Activated naive CD4-positive, alpha-beta T cell treated with anti-CD3 and anti-CD28 coated beads, Interleukin-2, amount 50 U/mL, for 72 hours (primary cell): ENCODE measurements around the gene INSYN2B. TPM values are rescaled to one million over a fixed set of nuclear protein-coding genes. Genes with fewer than 3 reads are reported as not detected.
"Not testable (repeated sequence)": the region's sequence is repeated elsewhere in the genome, so short reads cannot be mapped to it uniquely, and the experiment has no call there.

ENCODE experiments used
- ATAC-seq, 2 donors: fragments of 150-1000 bp; cut with Tn5 transposase; 2 replicates each; pipeline ENCODE4 v1.10.0; 2021; ENCODE audit warnings: mild to moderate bottlenecking in 2 of 2, moderate library complexity in 2 of 2
- DNase-seq, 2 donors: peaks; one replicate each; pipeline ENCODE4 v3.0.0; 2021 to 2022; ENCODE audit warnings: low spot score in 2 of 2
- H3K27ac Mint-ChIP-seq, 2 donors: one replicate each; pipeline ENCODE4 v1.8.0; 2022; ENCODE audit warnings: mild to moderate bottlenecking in 2 of 2, mixed read lengths in 2 of 2
- H3K36me3 Mint-ChIP-seq, 2 donors: one replicate each; pipeline ENCODE4 v1.8.0; 2022; ENCODE audit warnings: mixed read lengths in 2 of 2
- H3K9me3 Mint-ChIP-seq, 2 donors: one replicate each; pipeline ENCODE4 v1.8.0; 2022; ENCODE audit warnings: mixed read lengths in 2 of 2
- total RNA-seq, 2 donors: library from RNA; stranded (reverse); gene quantifications; one replicate each; pipeline ENCODE4 v1.2.3, GENCODE V29; 2022

The INSYN2B gene
- total RNA-seq, 2 donors from 2014 or later = not detected

DNA sequence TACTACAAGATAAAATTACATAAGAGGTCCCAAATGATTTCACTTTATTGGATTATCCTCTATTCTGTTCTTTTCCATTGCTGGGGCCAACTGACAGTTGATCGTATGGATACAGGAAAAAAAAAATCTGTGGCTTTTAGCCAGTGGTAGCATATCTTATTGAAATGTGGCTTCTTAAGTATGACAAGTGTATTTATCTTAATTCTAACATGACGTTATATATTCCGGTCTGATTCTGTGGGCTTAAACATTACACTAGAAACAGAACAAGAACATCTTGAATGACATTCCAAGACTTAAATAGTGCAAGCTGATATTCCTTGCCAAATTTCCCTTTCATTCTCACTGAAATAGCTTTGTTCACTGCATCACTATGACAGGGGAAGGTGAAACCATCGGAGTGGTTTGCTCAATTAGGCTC, 117.9 kb downstream of the INSYN2B start:
- H3K9me3 Mint-ChIP-seq = no peaks in the 10 kb centered on the region
- no peak for DNase-seq
- H3K36me3 Mint-ChIP-seq = peaks cover 4 to 10% of the 10 kb centered on the region in 2 donors
- H3K27ac Mint-ChIP-seq = no peak overlapping the region
- ATAC-seq = no peak

DNA sequence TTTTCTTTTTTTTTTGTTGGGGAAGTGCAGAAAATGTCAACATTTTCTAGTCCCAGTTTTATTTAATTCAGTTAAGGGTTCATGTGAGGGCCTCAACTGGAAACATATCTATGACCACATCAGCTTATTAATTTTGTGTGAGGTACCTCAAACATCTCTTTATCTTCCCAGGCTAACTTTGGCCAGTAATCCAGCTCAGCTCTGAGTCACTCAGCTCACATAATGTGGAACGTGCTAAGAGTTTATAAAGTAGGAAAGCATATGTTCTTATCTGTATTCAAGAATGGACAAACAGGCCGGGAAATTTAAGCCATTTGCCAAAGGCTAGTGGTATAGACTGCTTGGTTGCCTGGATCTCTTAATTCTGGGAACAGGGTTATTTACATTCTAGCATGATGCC, 118.4 kb downstream of the INSYN2B start:
- ATAC-seq (no peak), DNase-seq (no peak)
- H3K36me3 Mint-ChIP-seq = peaks cover 4 to 12% of the 10 kb centered on the region in 2 donors
- no peak overlapping the region for H3K27ac Mint-ChIP-seq
- H3K9me3 Mint-ChIP-seq = no peaks in the 10 kb centered on the region

DNA sequence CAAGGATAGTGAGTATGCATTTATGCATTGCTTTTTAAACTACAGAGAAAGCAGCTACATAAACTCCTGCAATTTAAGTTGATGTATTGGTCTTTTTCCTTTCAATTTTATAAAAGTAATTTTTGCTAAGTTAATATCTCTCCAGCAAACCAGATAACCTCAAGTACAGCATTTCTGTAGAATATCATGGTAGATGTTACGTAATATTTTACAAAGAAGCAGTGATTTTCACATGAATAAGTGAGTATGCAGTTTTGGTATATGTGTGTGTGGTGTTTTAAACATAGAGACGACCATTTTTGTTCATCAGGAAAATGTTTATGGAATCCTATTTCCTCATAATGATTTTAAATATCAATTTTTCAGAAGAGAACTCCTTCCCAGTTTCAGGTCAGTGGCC, 118.9 kb downstream of the INSYN2B start:
- DNase-seq (no peak), ATAC-seq (no peak)
- Mint-ChIP-seq H3K27ac (no peak overlapping the region), H3K36me3 (peaks cover 0 to 14% of the 10 kb centered on the region in 2 donors), H3K9me3 (no peaks in the 10 kb centered on the region)

DNA sequence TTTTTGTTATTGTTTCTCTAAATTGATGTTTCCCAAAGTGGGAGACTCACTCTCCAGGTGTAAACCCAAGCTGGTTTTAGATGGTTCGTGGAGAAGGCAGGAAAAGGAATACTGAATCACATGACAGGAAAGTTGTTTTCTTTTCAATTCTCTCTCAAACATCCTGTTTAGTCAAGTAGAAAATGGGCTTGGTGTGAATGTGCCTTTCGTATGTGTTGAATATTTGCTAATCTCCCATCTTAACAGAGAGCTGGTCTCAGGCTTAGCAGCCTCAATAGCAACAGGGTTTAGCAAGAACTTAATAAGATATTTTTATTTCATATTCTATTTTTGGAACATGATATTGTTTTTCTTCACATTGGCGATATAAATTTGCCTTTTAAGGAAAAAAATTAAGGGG, 119.7 kb downstream of the INSYN2B start:
- ATAC-seq = no peak
- DNase-seq = no peak
- Mint-ChIP-seq H3K9me3 (peaks cover 0 to 3% of the 10 kb centered on the region in 2 donors), H3K36me3 (peaks cover 0 to 18% of the 10 kb centered on the region in 2 donors), H3K27ac (peak overlapping the region in 1 of 2 donors; percentile 25)

DNA sequence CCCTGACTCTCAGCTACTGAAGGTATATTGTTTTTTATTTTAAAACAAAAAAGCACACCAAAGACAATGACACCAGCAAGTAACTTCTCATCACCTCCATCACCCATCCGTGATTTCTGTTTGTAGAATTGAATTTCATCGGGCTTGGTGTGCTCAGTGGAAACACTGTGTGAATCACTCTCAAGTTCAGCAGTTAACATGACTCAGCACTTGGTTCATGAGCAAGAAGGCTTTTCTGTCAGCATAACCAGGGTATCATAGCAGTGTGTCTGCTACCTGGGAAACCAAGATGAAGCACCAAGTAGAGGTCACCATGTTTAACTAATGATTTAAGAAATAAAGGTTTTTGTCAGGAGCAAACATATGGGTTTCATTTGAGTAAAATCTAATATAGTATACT, 123.7 kb downstream of the INSYN2B start:
- Mint-ChIP-seq H3K9me3 (peaks cover 0 to 17% of the 10 kb centered on the region in 2 donors), H3K27ac (no peak overlapping the region), H3K36me3 (peaks cover 18 to 48% of the 10 kb centered on the region in 2 donors)
- DNase-seq (no peak), ATAC-seq (peak; percentile 72 to 74)

DNA sequence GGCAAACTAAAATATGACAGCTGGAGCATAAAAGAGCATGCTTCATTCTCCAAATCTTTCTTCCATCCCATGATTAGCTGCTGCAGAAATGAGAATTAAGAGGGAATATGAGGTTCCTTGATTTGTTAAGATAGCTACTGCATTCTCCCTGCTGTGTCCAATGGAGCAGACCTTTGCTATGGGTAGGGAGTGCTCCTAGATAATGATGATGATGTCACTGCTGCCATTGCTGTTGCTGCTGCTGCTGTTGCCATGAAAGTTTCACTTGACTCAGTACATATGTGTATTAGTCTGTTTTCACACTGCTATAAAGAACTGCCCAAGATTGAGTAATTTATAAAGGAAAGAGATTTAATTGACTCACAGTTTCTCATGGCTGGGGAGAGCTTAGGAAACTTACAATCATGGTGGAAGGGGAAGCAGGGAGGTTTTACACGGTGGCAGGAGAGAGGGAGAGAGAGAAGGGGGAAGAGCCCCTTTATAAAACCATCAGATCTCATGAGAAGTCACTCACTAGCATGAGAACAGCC, 128.9 kb downstream of the INSYN2B start:
- Mint-ChIP-seq H3K27ac (no peak overlapping the region), H3K36me3 (peaks cover 52 to 85% of the 10 kb centered on the region in 2 donors), H3K9me3 (peaks cover 6 to 46% of the 10 kb centered on the region in 2 donors)
- no peak for DNase-seq
- peak; percentile 24 to 49 for ATAC-seq

DNA sequence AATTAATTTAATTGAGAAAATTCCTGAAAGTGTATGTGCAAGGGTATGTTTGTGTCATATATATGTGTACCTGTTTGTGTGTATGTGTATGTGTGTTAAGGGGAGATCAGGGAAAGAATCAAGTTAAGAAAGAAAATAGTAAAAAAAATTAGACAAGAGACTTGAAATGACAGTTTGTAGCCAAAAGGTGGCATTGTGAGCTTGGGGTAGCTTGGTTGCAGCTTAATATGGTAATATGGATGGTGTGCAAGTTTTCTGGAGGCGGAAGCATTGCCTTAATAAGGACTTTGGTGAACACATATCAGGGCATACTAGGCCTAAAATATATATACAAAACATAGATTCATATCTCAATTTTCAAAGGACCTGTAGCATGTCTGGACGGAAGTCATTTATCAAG, 129.9 kb downstream of the INSYN2B start:
- Mint-ChIP-seq H3K9me3 (peaks cover 6 to 41% of the 10 kb centered on the region in 2 donors), H3K36me3 (peaks cover 54 to 81% of the 10 kb centered on the region in 2 donors)

DNA sequence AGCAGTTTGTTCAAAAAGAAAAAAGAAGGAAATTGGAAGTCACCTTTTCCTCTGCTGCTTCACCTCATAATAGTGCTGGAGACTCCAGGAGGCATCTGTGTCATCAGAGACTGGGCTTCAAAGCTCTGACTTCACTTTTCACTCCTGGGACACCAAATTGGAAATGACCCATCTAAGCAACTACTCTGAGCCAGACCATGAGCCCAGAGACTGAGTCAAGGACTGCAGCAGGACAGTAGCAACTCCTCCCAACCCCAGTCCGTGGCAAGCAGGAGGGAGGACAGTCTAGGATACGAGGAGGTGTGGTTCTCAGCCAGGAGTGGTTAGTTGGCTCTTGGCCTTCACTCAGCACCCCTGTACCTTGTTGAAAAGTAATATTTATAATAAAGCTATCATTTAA, 131.5 kb downstream of the INSYN2B start:
- H3K27ac Mint-ChIP-seq = no peak overlapping the region
- DNase-seq (no peak), ATAC-seq (no peak)
- peaks cover 6 to 36% of the 10 kb centered on the region in 2 donors for H3K9me3 Mint-ChIP-seq
- peaks cover 61 to 80% of the 10 kb centered on the region in 2 donors for H3K36me3 Mint-ChIP-seq

More for the DNA sequence above, 129.9 kb downstream of the INSYN2B start:
- no peak for ATAC-seq
- no peak overlapping the region for H3K27ac Mint-ChIP-seq
- no peak for DNase-seq

DNA sequence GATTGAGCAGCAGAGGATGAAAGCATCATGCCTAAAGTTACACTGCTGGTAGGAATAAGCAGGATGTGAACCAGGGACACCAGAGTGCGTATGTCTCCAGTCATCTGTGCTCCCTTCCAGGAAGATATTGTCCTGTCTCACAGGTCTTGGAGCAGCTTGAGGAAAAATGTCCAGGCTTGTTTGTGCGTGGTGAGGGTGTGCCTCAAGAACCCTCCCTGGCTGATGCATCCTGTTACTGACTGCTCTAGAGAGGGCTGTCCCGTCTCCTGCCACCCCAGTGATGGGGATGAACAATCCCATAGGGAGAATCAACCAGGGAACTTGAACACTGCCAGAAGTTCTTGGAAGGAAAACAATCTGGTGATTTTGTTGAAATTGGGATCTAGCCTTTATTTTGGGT, 132.0 kb downstream of the INSYN2B start:
- Mint-ChIP-seq H3K27ac (no peak overlapping the region), H3K36me3 (peaks cover 60 to 77% of the 10 kb centered on the region in 2 donors), H3K9me3 (peaks cover 6 to 36% of the 10 kb centered on the region in 2 donors)
- ATAC-seq (no peak), DNase-seq (no peak)

DNA sequence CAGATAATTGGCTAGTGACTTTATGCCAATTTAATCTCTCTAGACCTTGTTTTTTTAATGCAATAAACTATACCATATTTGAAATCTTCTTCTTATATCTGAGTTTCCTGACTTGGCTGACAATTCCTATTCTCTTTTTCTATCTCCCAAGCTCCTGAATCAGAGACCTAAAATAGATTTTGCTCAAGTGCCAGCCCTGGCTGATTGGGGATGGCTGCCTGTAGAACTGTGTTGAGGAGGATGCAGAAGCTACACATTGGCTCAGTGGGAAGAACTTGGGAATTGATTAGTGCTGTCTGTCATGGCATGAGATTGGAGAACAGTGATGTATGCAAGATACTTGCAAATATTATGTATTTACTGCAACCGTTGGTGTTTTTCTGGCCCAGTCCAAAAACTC, 132.8 kb downstream of the INSYN2B start:
- no peak for DNase-seq
- Mint-ChIP-seq H3K27ac (peak overlapping the region in 1 of 2 donors; percentile 30), H3K36me3 (peaks cover 52 to 76% of the 10 kb centered on the region in 2 donors), H3K9me3 (peaks cover 6 to 36% of the 10 kb centered on the region in 2 donors)
- ATAC-seq = no peak

DNA sequence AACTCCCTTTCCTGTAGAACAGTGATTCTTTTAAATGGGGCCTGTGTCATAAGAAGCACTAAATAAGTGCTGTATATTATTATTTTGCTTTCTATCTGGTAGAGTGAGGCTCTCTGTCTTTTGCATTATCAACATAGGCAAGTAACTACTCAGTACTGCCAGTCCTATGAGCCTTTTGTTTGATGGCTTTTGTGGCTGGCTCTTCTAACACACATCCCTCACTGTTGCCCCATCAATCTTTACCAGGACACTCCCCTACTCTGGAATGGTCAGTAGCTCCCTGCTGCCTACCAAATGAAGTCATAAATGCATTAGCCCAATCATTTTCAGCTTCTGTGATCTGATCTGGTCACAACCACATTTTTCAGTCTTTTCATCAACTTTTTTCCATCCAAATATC, 137.6 kb downstream of the INSYN2B start:
- Mint-ChIP-seq H3K36me3 (peaks cover 45 to 64% of the 10 kb centered on the region in 2 donors), H3K9me3 (peaks cover 0 to 4% of the 10 kb centered on the region in 2 donors), H3K27ac (peak overlapping the region in 1 of 2 donors; percentile 0)
- no peak for ATAC-seq
- DNase-seq = no peak

DNA sequence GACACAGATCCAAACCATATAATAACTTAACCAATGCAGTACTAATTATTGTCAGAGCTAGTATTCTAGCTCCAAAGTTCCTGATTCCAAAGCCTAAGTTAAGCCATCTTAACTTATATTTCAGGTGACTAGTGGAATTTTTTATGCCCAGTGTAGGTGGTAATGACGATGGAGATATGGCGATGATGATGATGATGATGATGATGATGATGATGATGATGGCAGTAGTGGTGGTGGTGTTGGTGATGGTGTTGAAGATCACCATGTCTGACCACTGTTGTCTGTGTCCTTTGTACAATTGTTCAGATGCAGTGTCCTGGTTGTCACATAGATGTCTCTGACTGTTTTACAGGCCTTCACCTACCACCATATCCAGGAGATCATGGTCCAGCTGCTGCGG, 139.9 kb downstream of the INSYN2B start:
- no peak overlapping the region for H3K27ac Mint-ChIP-seq
- no peak for DNase-seq

DNA sequence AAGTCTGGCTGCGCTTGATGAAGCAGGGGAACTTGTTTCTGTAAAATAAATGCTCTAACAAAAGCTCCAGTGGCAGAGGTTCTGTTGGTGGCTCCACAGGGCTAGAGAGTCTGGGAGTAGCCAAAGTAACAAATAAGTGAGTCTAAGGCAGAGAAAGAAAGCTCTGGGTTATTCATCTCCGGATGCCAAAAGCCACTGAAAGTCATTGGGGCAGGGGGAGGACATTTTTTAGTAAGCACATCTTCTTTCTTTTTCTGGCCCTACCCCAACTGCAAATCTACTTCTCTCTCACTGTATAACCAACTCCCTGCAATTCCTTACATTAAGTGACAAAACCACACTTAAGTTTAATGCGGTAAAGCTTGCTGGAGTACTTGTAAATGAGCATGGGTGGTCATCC, 141.6 kb downstream of the INSYN2B start:
- no peaks in the 10 kb centered on the region for H3K9me3 Mint-ChIP-seq
- peak; percentile 20 to 63 for ATAC-seq
- no peak overlapping the region for H3K27ac Mint-ChIP-seq
- DNase-seq = no peak
- peaks cover 34 to 47% of the 10 kb centered on the region in 2 donors for H3K36me3 Mint-ChIP-seq

More for the DNA sequence above, 139.9 kb downstream of the INSYN2B start:
- Mint-ChIP-seq H3K36me3 (peaks cover 41 to 59% of the 10 kb centered on the region in 2 donors), H3K9me3 (no peaks in the 10 kb centered on the region)
- ATAC-seq = no peak

DNA sequence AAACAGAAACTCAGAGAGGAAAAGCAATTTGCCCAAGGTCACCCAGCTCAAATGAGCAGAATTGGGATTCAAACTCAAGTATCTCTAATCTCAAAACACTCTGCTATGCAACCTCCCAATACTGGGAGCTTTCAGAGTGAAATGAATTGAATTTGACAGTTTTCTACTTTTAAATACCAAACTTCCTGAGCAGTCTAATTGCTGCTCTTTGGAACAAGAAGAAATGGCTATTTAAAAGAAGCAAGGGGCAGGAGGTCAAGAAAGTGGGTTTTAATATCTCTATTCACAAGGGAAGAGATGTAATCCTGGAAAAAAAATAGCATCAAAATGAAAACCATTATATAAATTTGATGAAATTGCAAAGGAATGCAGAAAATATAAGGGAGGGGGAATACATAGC, 142.6 kb downstream of the INSYN2B start:
- no peak for DNase-seq
- Mint-ChIP-seq H3K27ac (peak overlapping the region; percentile 1 to 89), H3K9me3 (no peaks in the 10 kb centered on the region), H3K36me3 (peaks cover 34 to 43% of the 10 kb centered on the region in 2 donors)
- no peak for ATAC-seq

DNA sequence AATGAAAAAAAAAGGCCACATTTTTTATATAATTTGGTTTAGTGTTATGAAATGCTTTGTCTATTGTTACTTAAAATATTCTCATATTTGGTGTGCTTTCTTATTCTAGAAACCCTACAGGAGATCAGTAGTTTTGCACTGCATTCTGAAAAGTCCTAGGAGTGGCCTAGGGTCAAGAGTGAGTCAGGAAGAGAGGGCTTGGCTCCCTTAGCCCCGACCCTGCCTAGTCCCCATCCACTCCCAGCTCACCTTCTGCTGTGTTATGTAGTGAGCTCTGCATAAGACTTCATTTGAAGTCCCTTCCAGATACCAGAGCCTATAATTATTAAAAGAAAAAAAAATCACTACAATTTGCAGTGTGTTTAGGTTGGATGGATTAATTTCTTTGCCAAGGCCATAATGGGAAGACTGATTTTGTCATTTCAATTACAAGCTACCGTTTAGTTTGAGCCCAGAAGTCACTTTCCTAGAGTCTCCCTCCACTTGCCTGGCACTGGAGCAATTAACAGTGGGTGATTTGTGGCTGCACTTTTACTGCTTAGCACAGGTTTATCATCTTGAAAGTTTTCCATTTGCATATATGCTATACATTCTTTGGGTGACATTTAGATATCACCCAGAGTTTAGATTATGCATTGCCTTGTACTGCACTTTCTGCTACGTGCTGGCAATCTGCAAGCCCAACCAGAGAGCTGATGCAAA, 143.3 kb downstream of the INSYN2B start:
- ATAC-seq (no peak), DNase-seq (no peak)
- H3K36me3 Mint-ChIP-seq = peaks cover 34 to 36% of the 10 kb centered on the region in 2 donors
- H3K9me3 Mint-ChIP-seq = no peaks in the 10 kb centered on the region
- H3K27ac Mint-ChIP-seq = no peak overlapping the region

DNA sequence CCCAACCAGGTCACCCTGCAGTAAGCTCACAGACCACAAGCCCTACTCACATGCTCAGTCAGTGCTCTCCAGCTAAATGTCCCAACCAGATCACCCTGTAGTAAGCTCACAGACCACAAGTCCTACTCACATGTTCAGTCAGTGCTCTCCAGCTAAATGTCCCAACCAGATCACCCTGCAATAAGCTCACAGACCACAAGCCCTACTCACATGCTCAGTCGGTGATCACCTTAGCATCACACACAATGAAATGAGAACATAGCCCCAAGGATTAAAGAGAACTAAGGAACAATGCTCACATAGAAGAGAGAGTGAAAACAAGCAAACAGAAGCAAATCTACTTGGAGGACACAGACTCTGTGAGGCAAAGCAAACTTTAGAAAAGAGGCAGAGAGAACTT, 145.8 kb downstream of the INSYN2B start:
- Mint-ChIP-seq H3K36me3 (peaks cover 12 to 13% of the 10 kb centered on the region in 2 donors), H3K27ac (peak overlapping the region; percentile 47 to 66)
- ATAC-seq = peak in 1 of 2 donors; percentile 68
- not testable (repeated sequence) for DNase-seq, H3K9me3 Mint-ChIP-seq

DNA sequence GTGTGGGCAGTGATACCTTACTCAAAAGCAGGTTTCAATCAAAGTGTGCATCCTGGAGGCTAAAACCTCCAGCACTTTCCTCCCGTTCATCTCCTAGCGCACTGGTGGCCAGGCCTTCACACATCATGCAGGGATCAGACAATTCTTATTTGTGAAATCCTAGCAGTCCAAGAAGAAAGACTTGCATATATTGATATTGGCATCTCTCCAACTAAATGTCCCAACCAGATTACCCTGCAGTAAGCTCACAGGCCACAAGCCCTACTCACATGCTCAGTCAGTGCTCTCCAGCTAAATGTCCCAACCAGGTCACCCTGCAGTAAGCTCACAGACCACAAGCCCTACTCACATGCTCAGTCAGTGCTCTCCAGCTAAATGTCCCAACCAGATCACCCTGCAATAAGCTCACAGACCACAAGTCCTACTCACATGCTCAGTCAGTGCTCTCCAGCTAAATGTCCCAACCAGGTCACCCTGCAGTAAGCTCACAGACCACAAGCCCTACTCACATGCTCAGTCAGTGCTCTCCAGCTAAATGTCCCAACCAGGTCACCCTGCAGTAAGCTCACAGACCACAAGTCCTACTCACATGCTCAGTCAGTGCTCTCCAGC, 146.5 kb downstream of the INSYN2B start:
- peaks cover 11 to 13% of the 10 kb centered on the region in 2 donors for H3K36me3 Mint-ChIP-seq
- DNase-seq, H3K9me3 Mint-ChIP-seq, ATAC-seq: not testable (repeated sequence)
- H3K27ac Mint-ChIP-seq = peak overlapping the region in 1 of 2 donors; percentile 66
